Mammary epithelial cell (primary cell): ENCODE results near the gene RSBN1L.

Source experiments
- CTCF ChIP-seq, 2 donors: IDR thresholded peaks in 1 of 2; conservative IDR thresholded peaks in 1 of 2; 2 replicates each; pipeline ENCODE4 v1.5.1; 2011 to 2012; ENCODE audit warnings: inconsistent platforms in 2 of 2, low read length in 2 of 2, mild to moderate bottlenecking in 2 of 2, control low read depth in 1 of 2, low read depth in 1 of 2; ENCODE audit not compliant: insufficient read depth in 1 of 2; ENCODE audit errors: extremely low read depth in 1 of 2
- EZH2 ChIP-seq: IDR thresholded peaks from 2 replicates; pipeline ENCODE4 v1.6.1; 2012; ENCODE audit warnings: low read length, inconsistent platforms, borderline replicate concordance

- TF ChIP-seq CTCF (conservative IDR thresholded peaks at IDR 0.05 in 1 of 2, IDR thresholded peaks at IDR 0.05 in 1 of 2; ENCODE audit: extremely low read depth in 1 of 2, insufficient read depth in 1 of 2, low read depth in 1 of 2, low read length in 2 of 2) = no peak
- no peak for TF ChIP-seq EZH2
Measured at GRCh38 chr7:77690289-77690688, 6.0 kb upstream of the RSBN1L start.
